Calu3 (cell line): Measurements from ENCODE around the gene PCGF1. TPM values are rescaled to one million over a fixed set of nuclear protein-coding genes. Genes with fewer than 3 reads are reported as not detected.
A peak's percentile ranks its signal among the peaks of the same experiment; 100 is the strongest.
"Not testable (repeated sequence)": the region's sequence is repeated elsewhere in the genome, so short reads cannot be mapped to it uniquely, and the experiment has no call there.

Experiments
- BruUV-seq: library from RNA; stranded (reverse); fragments of 400-500 nt; replicated peaks from 2 replicates; lab custom pipeline; 2021; lab: Mats Ljungman, UMichigan
- CTCF ChIA-PET: fragments of 300-600 bp; sonication (Branson Sonifier 250); formaldehyde crosslinking; loops from one replicate; lab custom pipeline; 2022; ENCODE audit warnings: antibody characterized with exemption; lab: Charles Lee
- DNase-seq: peaks from one replicate; pipeline ENCODE4 v3.0.0; 2022
- H3K27ac Mint-ChIP-seq: one replicate; pipeline ENCODE4 v1.8.0; 2022; ENCODE audit warnings: mixed read lengths; ENCODE audit not compliant: unreplicated experiment
- H3K27me3 Mint-ChIP-seq: one replicate; pipeline ENCODE4 v1.8.0; 2022; ENCODE audit warnings: mixed read lengths; ENCODE audit not compliant: unreplicated experiment
- H3K36me3 Mint-ChIP-seq: one replicate; pipeline ENCODE4 v1.8.0; 2022; ENCODE audit warnings: mild to moderate bottlenecking, moderate library complexity, mixed read lengths; ENCODE audit not compliant: insufficient read depth, unreplicated experiment
- H3K4me1 Mint-ChIP-seq: one replicate; pipeline ENCODE4 v1.8.0; 2022; ENCODE audit warnings: mild to moderate bottlenecking, low read depth, mixed read lengths; ENCODE audit not compliant: unreplicated experiment
- H3K4me3 Mint-ChIP-seq: one replicate; pipeline ENCODE4 v1.8.0; 2022; ENCODE audit warnings: mild to moderate bottlenecking, low read depth, moderate library complexity, mixed read lengths; ENCODE audit not compliant: unreplicated experiment
- H3K9me3 Mint-ChIP-seq: one replicate; pipeline ENCODE4 v1.8.0; 2022; ENCODE audit warnings: low read depth, mixed read lengths; ENCODE audit not compliant: unreplicated experiment
- intact Hi-C: fragments of 100-400 bp; cut with micrococcal nuclease; formaldehyde crosslinking; loops from one replicate; pipeline ENCODE4 v1.10.0; 2022; ENCODE audit not compliant: unreplicated experiment
- total RNA-seq: library from RNA; stranded (reverse); gene quantifications from 2 replicates; pipeline ENCODE4 v1.2.3, GENCODE V29; 2022
- TF ChIP-seq, protein P1 (sequence below): fragments of 200-600 bp; IDR thresholded peaks from one replicate; pipeline ENCODE4 v1.8.0; 2022; ENCODE audit warnings: antibody characterized with exemption; ENCODE audit not compliant: unreplicated experiment

Gene PCGF1
- total RNA-seq, 1 experiment from 2014 or later, result 25.9 TPM

DNA sequence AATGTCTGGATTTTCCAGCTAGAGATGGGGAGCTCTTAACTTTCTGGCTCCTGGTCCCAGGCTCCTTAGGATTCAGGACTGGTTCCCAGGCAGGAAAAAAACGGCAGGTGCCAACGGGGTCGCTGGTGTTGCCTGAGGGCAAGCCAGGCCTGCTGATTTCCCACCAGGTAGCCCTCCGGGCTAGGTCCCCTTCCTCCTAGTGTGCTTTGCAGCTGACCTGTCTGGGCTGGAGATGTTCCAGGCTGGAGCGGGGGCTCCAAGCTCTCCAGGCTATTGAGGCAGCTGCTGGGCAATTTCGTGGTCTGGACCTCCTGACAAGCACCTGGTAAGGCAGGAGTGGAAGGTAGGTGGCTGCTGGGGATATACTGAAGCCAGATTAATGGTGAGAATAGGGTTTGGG is 33.0 kb downstream of the PCGF1 start:
- Mint-ChIP-seq H3K36me3 (peaks cover 53% of the 10 kb centered on the region), H3K9me3 (no peaks in the 10 kb centered on the region), H3K4me3 (no peak overlapping the region), H3K4me1 (peaks cover 10% of the 10 kb centered on the region), H3K27me3 (no peaks in the 10 kb centered on the region), H3K27ac (no peak overlapping the region)
- no TSS peak for BruUV-seq
- CTCF ChIA-PET, result no interaction called here
- intact Hi-C loops, result no loop called here
- TF ChIP-seq, protein P1, sequence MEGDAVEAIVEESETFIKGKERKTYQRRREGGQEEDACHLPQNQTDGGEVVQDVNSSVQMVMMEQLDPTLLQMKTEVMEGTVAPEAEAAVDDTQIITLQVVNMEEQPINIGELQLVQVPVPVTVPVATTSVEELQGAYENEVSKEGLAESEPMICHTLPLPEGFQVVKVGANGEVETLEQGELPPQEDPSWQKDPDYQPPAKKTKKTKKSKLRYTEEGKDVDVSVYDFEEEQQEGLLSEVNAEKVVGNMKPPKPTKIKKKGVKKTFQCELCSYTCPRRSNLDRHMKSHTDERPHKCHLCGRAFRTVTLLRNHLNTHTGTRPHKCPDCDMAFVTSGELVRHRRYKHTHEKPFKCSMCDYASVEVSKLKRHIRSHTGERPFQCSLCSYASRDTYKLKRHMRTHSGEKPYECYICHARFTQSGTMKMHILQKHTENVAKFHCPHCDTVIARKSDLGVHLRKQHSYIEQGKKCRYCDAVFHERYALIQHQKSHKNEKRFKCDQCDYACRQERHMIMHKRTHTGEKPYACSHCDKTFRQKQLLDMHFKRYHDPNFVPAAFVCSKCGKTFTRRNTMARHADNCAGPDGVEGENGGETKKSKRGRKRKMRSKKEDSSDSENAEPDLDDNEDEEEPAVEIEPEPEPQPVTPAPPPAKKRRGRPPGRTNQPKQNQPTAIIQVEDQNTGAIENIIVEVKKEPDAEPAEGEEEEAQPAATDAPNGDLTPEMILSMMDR, result no peak
- no peak for DNase-seq

DNA sequence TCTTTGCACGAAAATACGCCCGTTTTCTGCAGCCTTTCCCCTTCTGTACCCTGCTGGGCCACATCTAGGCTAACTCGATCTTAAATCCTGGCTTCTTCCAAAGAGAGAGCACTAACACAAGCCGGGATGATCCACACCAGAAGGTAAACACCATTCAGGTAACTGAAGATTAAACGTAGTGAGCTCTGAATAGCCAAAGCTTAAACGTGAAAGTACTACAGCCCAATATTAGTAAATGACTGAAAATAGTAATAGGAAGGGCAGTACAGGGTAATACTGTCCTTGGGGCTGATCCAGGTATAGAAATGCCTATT is 34.6 kb downstream of the PCGF1 start:
- Mint-ChIP-seq H3K27me3 (no peaks in the 10 kb centered on the region), H3K9me3 (no peaks in the 10 kb centered on the region), H3K4me3 (peak overlapping the region; percentile 91), H3K36me3 (peaks cover 47% of the 10 kb centered on the region), H3K27ac (peak overlapping the region; percentile 97), H3K4me1 (peaks cover 10% of the 10 kb centered on the region)
- intact Hi-C loops, result no loop called here
- TSS peak; percentile 91 for BruUV-seq
- TF ChIP-seq, protein P1, result no peak
- DNase-seq, result no peak
- CTCF ChIA-PET, result interaction anchor here (0.7 to 1.3 kb wide), 2 partner anchors 9 to 19 kb away, joined by 6 read pairs; no protein-coding TSS in a partner anchor

DNA sequence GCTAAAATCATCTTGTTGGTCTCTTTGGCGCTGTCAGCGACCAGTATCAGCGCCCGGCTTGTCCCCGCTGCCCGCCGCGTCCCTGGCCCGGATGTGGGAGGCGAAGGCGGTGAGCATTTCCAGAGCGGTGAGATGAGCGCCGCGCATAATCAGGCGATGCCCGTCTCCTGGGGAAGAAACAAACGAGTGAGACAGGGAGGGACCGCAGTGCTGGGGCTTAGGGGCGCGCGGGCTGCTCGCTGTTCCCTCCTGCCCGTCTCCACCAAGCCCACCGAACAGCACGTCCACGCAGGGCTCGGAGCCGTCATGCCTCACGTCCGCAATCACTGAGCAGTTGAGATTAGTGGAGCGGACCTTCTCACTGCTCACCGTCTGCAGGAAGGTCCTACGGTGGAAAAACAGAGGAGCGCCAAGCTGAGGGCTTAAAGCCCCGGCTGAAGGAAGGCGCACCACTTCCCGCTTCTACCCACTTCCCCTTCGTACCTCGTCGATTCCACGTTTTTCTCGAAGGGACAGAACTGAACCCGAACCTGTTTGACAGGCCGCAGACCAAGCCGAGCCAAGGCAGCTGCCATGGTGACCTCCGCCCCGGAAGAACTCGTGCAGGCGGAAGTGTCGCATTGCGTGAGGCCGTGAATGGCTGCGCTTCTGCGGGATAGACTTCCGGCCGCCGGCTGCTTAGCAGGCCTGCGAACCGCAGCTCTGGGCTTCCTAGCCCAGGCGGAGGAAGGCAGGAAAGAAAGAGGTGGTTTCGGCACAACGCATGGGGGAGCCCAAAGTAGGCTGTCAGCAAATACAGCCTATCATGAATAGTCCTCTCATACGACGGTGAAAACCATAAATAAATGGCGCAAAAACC is 35.2 kb downstream of the PCGF1 start, which contains the start of gene MRPL53:
Gene MRPL53 (minus strand): TSS at position 595 of the 859 bp plus-strand sequence. CDS start 20 bp downstream, at position 575.
- Mint-ChIP-seq H3K9me3 (no peaks in the 10 kb centered on the region), H3K4me1 (peaks cover 10% of the 10 kb centered on the region), H3K27ac (peak within 1 kb of the TSS; percentile 97), H3K36me3 (peaks cover 47% of the 10 kb centered on the region), H3K27me3 (no peaks in the 10 kb centered on the region), H3K4me3 (peak within 1 kb of the TSS; percentile 91)
- intact Hi-C loops, result no loop called here
- TSS peak; percentile 91 for BruUV-seq
- CTCF ChIA-PET, result interaction anchor here (0.7 to 1.3 kb wide), 2 partner anchors 9 to 19 kb away, joined by 6 read pairs; no protein-coding TSS in a partner anchor
- TF ChIP-seq, protein P1, result no peak
- peak; percentile 96 for DNase-seq

DNA sequence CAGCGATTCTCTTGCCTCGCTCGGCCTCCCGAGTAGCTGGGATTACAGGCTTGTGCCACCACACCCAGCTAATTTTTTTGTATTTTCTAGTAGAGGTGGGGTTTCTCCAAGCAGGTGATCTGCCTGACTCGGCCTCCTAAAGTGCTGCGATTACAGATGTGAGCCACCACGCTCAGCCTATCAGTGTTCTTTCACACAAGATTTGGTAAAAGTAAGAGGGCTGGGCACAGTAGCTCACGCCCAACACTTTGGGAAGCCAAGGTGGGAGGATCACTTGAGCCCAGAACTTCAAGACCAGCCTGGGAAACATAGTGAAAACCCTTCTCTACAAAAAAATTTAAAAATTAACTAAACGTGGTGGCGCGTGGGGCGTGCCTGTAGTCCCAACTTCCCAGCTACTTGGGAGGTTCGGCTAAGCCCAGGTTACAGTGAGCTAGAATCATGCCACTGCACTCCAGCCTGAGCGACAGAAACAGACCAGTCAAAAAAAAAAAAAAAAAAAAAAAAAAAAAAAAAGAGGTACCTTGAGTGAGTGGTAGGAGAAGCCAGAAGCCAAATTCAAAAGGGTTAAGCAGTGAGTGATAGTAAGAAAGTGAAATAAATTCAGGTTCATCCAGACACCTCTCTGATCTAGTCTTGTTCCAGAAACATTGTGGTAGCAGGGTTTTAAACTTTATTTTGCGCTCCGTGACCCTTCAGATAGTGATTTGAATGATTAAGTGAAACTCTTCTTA is 36.0 kb downstream of the PCGF1 start:
- Mint-ChIP-seq H3K36me3 (peaks cover 47% of the 10 kb centered on the region), H3K4me1 (peaks cover 10% of the 10 kb centered on the region), H3K27ac (peak overlapping the region; percentile 97), H3K9me3 (no peaks in the 10 kb centered on the region), H3K4me3 (peak overlapping the region; percentile 91), H3K27me3 (no peaks in the 10 kb centered on the region)
- intact Hi-C loops, result no loop called here
- TF ChIP-seq, protein P1, result no peak
- CTCF ChIA-PET, result interaction anchor here (0.6 to 0.7 kb wide), 2 partner anchors 29 to 114 kb away, joined by 3 read pairs; no protein-coding TSS in a partner anchor
- no TSS peak for BruUV-seq
- no peak for DNase-seq

DNA sequence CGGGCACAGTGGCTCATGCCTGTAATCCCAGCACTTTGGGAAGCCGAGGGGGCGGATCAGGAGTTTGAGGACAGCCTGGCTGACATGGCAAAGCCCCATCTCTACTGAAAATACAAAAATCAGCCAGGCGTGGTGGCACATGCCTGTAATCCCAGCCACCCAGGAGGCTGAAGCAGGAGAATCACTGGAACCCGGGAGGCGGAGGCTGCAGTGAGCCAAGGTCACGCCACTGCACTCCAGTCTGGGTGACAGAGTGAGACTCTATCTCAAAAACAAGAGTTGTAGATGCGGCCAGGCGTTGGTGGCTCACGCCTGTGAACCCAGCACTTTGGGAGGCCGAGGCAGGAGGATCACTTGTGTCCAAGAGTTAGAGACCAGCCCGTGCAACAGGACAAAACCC is 36.8 kb downstream of the PCGF1 start:
- H3K9me3 Mint-ChIP-seq, DNase-seq, H3K4me1 Mint-ChIP-seq, intact Hi-C loops, CTCF ChIA-PET, BruUV-seq, H3K27me3 Mint-ChIP-seq: not testable (repeated sequence)
- peaks cover 48% of the 10 kb centered on the region for H3K36me3 Mint-ChIP-seq
- H3K27ac Mint-ChIP-seq, result peak overlapping the region; percentile 60
- H3K4me3 Mint-ChIP-seq, result peak overlapping the region; percentile 26
